ENCODE results near the gene TMEM150B.

- TF ChIP-seq CTCF (IDR thresholded peaks at IDR 0.05 in 8 of 11, conservative IDR thresholded peaks at IDR 0.05 in 3 of 11) (no peak), POLR2A (IDR thresholded peaks at IDR 0.05) (no peak), POLR2AphosphoS5 (IDR thresholded peaks at IDR 0.05) (no peak)
These were observed 60.0 kb downstream of the TMEM150B start for GRCh38 chr19:55265173-55265572.
